Measurements from ENCODE around the gene TTLL7. TPM values are rescaled to one million over a fixed set of nuclear protein-coding genes. Genes with fewer than 3 reads are reported as not detected.

The TTLL7 gene
- total and polyA plus RNA-seq, 2 experiments from 2014 or later, result 2.7 to 2.9 TPM

GRCh38 chr1:83829106-83829505 lies 169.8 kb downstream of the TTLL7 start:
- Histone ChIP-seq H3K27ac (no peak overlapping the region), H2AFZ (no peak overlapping the region), H3K4me3 (no peak overlapping the region), H3F3A (ENCODE audit: insufficient read depth) (no peaks in the 10 kb centered on the region), H3K9me3 (ENCODE audit: low read depth) (no peaks in the 10 kb centered on the region), H3K4me1 (ENCODE audit: insufficient read depth) (no peaks in the 10 kb centered on the region), H3K9ac (no peak overlapping the region), H3K9me2 (ENCODE audit: insufficient read depth) (no peaks in the 10 kb centered on the region), H3K27me3 (replicated peaks; ENCODE audit: insufficient read depth) (no peaks in the 10 kb centered on the region), H3K36me3 (ENCODE audit: low read depth) (no peaks in the 10 kb centered on the region), H4K20me1 (ENCODE audit: insufficient read depth) (no peaks in the 10 kb centered on the region), H3K79me2 (ENCODE audit: insufficient read depth) (no peaks in the 10 kb centered on the region), H3K4me2 (ENCODE audit: unreplicated experiment) (no peak overlapping the region)
- 77 to 80% methylated on average over 7 of the region's 7 CpGs for WGBS, 2 experiments (ENCODE audit: low coverage in 1 of 2, low lambda C conversion rate in 2 of 2, missing lambda C conversion rate in 2 of 2)
- no peak for DNase-seq
- TF ChIP-seq EZH2phosphoT487 (IDR thresholded peaks at IDR 0.05; ENCODE audit: insufficient read depth, low read depth), result no peak
- TF ChIP-seq EZH2 (IDR thresholded peaks at IDR 0.05; ENCODE audit: insufficient read depth, poor library complexity, severe bottlenecking), result no peak
- in situ Hi-C loops (cut with MboI), result no loop called here

DNA sequence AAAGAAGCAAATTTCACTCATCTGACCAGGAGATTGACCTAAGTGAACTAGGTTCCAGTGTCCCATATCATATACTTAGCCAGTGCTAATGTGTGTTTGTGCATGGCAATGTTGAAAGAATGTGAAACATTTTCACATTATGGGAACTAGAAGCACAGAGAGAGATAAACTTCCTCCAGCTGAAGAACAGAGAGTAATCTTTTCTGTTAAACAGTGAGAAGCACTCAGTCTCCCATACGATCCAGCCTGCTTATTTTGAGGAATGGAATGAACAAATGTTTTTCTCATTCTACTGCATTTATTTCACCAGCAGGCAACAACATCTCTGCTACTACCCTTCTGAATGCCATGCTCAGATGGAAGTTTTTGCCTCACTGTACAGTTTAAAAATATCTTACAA lies 170.5 kb downstream of the TTLL7 start:
- Histone ChIP-seq H3K4me2 (ENCODE audit: unreplicated experiment) (no peak overlapping the region), H3K9me2 (ENCODE audit: insufficient read depth) (no peaks in the 10 kb centered on the region), H3F3A (ENCODE audit: insufficient read depth) (no peaks in the 10 kb centered on the region), H3K27me3 (replicated peaks; ENCODE audit: insufficient read depth) (no peaks in the 10 kb centered on the region), H3K27ac (no peak overlapping the region), H3K4me1 (ENCODE audit: insufficient read depth) (no peaks in the 10 kb centered on the region), H2AFZ (no peak overlapping the region), H3K9me3 (ENCODE audit: low read depth) (no peaks in the 10 kb centered on the region), H3K36me3 (ENCODE audit: low read depth) (no peaks in the 10 kb centered on the region), H3K4me3 (no peak overlapping the region), H3K79me2 (ENCODE audit: insufficient read depth) (no peaks in the 10 kb centered on the region), H3K9ac (no peak overlapping the region), H4K20me1 (ENCODE audit: insufficient read depth) (no peaks in the 10 kb centered on the region)
- DNase-seq, result no peak
- WGBS, 2 experiments (ENCODE audit: low coverage in 1 of 2, low lambda C conversion rate in 2 of 2, missing lambda C conversion rate in 2 of 2), result 81 to 91% methylated on average over 1 of the region's 1 CpG
- TF ChIP-seq EZH2 (IDR thresholded peaks at IDR 0.05; ENCODE audit: insufficient read depth, poor library complexity, severe bottlenecking) (no peak), EZH2phosphoT487 (IDR thresholded peaks at IDR 0.05; ENCODE audit: insufficient read depth, low read depth) (no peak)
- in situ Hi-C loops (cut with MboI), result no loop called here

- H3K9me3 ChIP-seq (ENCODE audit: low read depth), result no peaks in the 10 kb centered on the region
- H3K4me3 ChIP-seq, result no peak overlapping the region
- no peak for DNase-seq
- H4K20me1 ChIP-seq (ENCODE audit: insufficient read depth), result no peaks in the 10 kb centered on the region
- TF ChIP-seq EZH2phosphoT487 (IDR thresholded peaks at IDR 0.05; ENCODE audit: insufficient read depth, low read depth), result no peak
- TF ChIP-seq EZH2 (IDR thresholded peaks at IDR 0.05; ENCODE audit: insufficient read depth, poor library complexity, severe bottlenecking), result no peak
- no peak overlapping the region for H2AFZ ChIP-seq
- no peaks in the 10 kb centered on the region for H3K27me3 ChIP-seq (replicated peaks; ENCODE audit: insufficient read depth)
- no peaks in the 10 kb centered on the region for H3K4me1 ChIP-seq (ENCODE audit: insufficient read depth)
- no peaks in the 10 kb centered on the region for H3F3A ChIP-seq (ENCODE audit: insufficient read depth)
- no peaks in the 10 kb centered on the region for H3K36me3 ChIP-seq (ENCODE audit: low read depth)
- WGBS, 2 experiments (ENCODE audit: low coverage in 1 of 2, low lambda C conversion rate in 2 of 2, missing lambda C conversion rate in 2 of 2), result 41 to 46% methylated on average over 2 of the region's 2 CpGs
- H3K9ac ChIP-seq, result no peak overlapping the region
- in situ Hi-C loops (cut with MboI), result no loop called here
- H3K4me2 ChIP-seq (ENCODE audit: unreplicated experiment), result no peak overlapping the region
- H3K9me2 ChIP-seq (ENCODE audit: insufficient read depth), result no peaks in the 10 kb centered on the region
- no peak overlapping the region for H3K27ac ChIP-seq
- H3K79me2 ChIP-seq (ENCODE audit: insufficient read depth), result no peaks in the 10 kb centered on the region
These were observed 171.2 kb downstream of the TTLL7 start for GRCh38 chr1:83827741-83828140.

DNA sequence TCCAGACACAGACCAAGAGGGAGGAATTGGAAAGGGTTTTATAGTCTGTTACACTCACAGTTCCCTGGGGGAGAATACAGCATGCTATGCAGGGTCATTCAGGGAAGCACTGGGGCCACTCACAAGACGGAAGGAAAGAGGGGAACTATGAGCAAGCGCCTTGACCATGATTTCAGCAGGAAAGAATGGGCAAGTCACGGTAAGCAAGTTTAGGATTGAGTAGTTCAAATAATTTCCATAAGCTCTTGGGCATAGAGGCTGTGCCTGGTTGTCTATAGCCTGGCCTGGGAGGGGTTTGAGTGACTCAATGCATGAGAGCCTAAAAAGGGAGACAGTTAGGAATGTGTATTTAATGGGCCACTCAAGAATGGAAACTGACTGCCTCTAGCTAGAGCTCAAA lies 176.7 kb downstream of the TTLL7 start:
- DNase-seq, result peak; percentile 57
- Histone ChIP-seq H3K9me2 (ENCODE audit: insufficient read depth) (no peaks in the 10 kb centered on the region), H3K9me3 (ENCODE audit: low read depth) (no peaks in the 10 kb centered on the region), H3K36me3 (ENCODE audit: low read depth) (no peaks in the 10 kb centered on the region), H3K9ac (no peak overlapping the region), H3K4me1 (ENCODE audit: insufficient read depth) (no peaks in the 10 kb centered on the region), H3K27me3 (replicated peaks; ENCODE audit: insufficient read depth) (no peaks in the 10 kb centered on the region), H2AFZ (no peak overlapping the region), H3K27ac (peak overlapping the region; percentile 35; the same call in 1 of the 2 replicates), H3F3A (ENCODE audit: insufficient read depth) (no peaks in the 10 kb centered on the region), H3K4me2 (ENCODE audit: unreplicated experiment) (no peak overlapping the region), H4K20me1 (ENCODE audit: insufficient read depth) (no peaks in the 10 kb centered on the region), H3K79me2 (ENCODE audit: insufficient read depth) (no peaks in the 10 kb centered on the region), H3K4me3 (no peak overlapping the region)
- no peak for TF ChIP-seq EZH2 (IDR thresholded peaks at IDR 0.05; ENCODE audit: insufficient read depth, poor library complexity, severe bottlenecking)
- TF ChIP-seq EZH2phosphoT487 (IDR thresholded peaks at IDR 0.05; ENCODE audit: insufficient read depth, low read depth), result no peak
- 50 to 64% methylated on average over 3 of the region's 3 CpGs for WGBS, 2 experiments (ENCODE audit: low coverage in 1 of 2, low lambda C conversion rate in 2 of 2, missing lambda C conversion rate in 2 of 2)
- in situ Hi-C loops (cut with MboI), result no loop called here

GRCh38 chr1:83819436-83819835 lies 179.5 kb downstream of the TTLL7 start:
- no peaks in the 10 kb centered on the region for H3K79me2 ChIP-seq (ENCODE audit: insufficient read depth)
- no peaks in the 10 kb centered on the region for H3F3A ChIP-seq (ENCODE audit: insufficient read depth)
- H3K27ac ChIP-seq, result no peak overlapping the region
- no peak overlapping the region for H3K4me3 ChIP-seq
- no peaks in the 10 kb centered on the region for H3K27me3 ChIP-seq (replicated peaks; ENCODE audit: insufficient read depth)
- DNase-seq, result no peak
- no peaks in the 10 kb centered on the region for H3K36me3 ChIP-seq (ENCODE audit: low read depth)
- no peak overlapping the region for H3K4me2 ChIP-seq (ENCODE audit: unreplicated experiment)
- no peak overlapping the region for H2AFZ ChIP-seq
- peaks cover 7% of the 10 kb centered on the region; the same call in 1 of the 2 replicates for H3K4me1 ChIP-seq (ENCODE audit: insufficient read depth)
- no peaks in the 10 kb centered on the region for H4K20me1 ChIP-seq (ENCODE audit: insufficient read depth)
- H3K9me3 ChIP-seq (ENCODE audit: low read depth), result no peaks in the 10 kb centered on the region
- WGBS, 2 experiments (ENCODE audit: low coverage in 1 of 2, low lambda C conversion rate in 2 of 2, missing lambda C conversion rate in 2 of 2), result 68 to 69% methylated on average over 1 of the region's 1 CpG
- TF ChIP-seq EZH2 (IDR thresholded peaks at IDR 0.05; ENCODE audit: insufficient read depth, poor library complexity, severe bottlenecking), result no peak
- TF ChIP-seq EZH2phosphoT487 (IDR thresholded peaks at IDR 0.05; ENCODE audit: insufficient read depth, low read depth), result no peak
- no peaks in the 10 kb centered on the region for H3K9me2 ChIP-seq (ENCODE audit: insufficient read depth)
- H3K9ac ChIP-seq, result no peak overlapping the region
- in situ Hi-C loops (cut with MboI), result no loop called here
